ENCODE results near the gene OGN.

Gene OGN

DNA sequence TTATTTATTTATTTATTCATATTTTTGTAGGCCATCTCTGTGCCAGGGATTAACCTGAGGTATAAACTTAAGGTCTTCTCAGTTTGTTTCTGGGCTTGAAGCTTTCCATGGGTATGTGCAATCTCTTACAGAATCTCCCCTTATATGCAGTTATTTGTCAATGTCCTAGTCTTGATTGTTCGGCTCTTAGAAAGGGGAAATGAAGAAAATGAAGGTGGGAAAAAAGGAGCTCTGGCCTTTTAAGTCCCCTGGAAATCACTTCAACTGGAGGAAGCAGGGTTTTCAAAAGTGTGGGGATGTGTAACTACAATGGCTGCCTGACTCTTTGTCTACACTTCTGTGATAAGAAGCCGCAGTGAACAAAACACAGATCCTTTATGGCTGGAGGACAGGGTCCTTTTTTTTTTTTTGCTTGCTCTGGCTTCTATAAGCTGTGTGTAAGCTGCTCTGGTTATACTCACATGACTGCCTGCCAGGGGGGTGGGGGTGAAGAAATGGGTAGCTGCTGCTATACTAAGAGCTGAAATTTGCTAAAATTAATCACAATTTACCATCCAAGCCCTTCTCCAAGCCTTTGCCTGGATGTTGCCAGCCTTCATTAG, 44.9 kb downstream of the OGN start:
- no peak for DNase-seq (ENCODE audit: low read depth, low spot score)
- TF ChIP-seq, protein P1, sequence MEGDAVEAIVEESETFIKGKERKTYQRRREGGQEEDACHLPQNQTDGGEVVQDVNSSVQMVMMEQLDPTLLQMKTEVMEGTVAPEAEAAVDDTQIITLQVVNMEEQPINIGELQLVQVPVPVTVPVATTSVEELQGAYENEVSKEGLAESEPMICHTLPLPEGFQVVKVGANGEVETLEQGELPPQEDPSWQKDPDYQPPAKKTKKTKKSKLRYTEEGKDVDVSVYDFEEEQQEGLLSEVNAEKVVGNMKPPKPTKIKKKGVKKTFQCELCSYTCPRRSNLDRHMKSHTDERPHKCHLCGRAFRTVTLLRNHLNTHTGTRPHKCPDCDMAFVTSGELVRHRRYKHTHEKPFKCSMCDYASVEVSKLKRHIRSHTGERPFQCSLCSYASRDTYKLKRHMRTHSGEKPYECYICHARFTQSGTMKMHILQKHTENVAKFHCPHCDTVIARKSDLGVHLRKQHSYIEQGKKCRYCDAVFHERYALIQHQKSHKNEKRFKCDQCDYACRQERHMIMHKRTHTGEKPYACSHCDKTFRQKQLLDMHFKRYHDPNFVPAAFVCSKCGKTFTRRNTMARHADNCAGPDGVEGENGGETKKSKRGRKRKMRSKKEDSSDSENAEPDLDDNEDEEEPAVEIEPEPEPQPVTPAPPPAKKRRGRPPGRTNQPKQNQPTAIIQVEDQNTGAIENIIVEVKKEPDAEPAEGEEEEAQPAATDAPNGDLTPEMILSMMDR (IDR thresholded peaks at IDR 0.05; ENCODE audit: low read depth, low read length), result no peak
- H3K4me3 ChIP-seq (ENCODE audit: low read depth, low read length), result no peak overlapping the region
- in situ Hi-C loops (cut with HindIII; ENCODE audit: low sequenced_read_pairs), result no loop called here

- no peak for DNase-seq (ENCODE audit: low read depth, low spot score)
- in situ Hi-C loops (cut with HindIII; ENCODE audit: low sequenced_read_pairs), result no loop called here
- H3K4me3 ChIP-seq (ENCODE audit: low read depth, low read length), result no peak overlapping the region
- TF ChIP-seq, protein P1 (IDR thresholded peaks at IDR 0.05; ENCODE audit: low read depth, low read length), result no peak
Measured at GRCh38 chr9:92353051-92353450, 51.3 kb downstream of the OGN start.

DNA sequence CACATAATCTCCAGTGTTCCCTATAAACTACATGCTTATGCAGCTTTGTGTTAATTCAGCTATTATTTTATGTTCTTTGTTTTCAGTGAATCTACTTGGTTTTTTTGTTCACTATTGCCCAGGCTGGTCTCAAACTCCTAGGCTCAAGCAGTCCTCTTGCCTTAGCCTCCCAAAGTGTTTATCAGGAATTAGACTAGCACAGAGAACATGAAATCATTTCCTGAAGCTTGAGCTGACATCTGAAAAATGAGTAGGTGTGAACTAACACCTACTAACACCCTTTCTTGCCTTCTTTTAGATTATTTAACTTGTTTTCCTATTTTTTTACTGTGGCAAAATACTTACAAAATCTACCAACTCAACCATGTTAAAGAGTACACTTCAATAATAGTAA, 53.6 kb downstream of the OGN start:
- in situ Hi-C loops (cut with HindIII; ENCODE audit: low sequenced_read_pairs), result no loop called here
- no peak for DNase-seq (ENCODE audit: low read depth, low spot score)

DNA sequence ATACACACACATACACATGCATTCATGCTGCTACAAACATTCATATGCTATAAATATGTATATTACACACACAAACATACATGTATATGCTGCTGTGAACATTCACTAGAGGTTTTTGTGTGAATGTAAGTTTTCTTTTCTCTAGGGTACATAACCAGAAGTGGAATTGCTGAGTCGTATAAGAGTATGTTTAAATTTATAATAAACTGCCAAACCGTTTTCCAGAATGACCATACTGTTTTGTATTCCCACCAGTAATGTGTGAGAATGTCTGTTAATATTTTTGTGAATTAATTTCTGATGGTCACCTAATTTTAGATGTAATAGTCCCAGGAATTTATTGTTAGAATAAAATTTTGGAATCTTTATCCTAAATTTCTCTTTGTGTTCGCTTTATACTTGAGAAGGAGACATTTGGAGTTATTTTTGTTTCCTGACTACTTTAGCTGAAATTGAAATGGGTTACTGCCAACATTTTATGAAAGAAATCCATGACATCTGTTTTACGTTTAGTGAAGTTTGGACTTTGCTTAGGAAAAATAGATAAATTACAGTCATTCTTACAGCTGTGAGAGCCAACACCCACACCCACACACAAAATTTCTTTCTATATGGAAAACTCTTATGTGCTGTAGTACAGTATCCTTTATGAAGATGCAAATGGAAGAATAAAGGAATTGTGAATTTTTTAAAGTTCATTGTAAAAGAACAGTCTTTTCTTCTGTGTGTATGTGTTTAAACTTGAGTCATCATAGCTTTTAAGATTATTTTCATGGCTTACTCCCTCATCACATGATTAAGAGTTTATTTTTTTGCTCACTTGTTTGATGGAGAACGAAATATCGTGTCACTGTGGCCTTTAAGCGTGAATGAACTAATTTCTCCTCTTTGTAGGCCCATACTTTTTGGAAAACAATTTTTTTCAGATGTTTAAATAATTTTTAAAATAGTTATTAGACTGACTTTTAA, 54.3 kb downstream of the OGN start:
- in situ Hi-C loops (cut with HindIII; ENCODE audit: low sequenced_read_pairs), result no loop called here
- no peak overlapping the region for H3K4me3 ChIP-seq (ENCODE audit: low read depth, low read length)
- DNase-seq (ENCODE audit: low read depth, low spot score), result peak; percentile 65
- TF ChIP-seq, protein P1 (IDR thresholded peaks at IDR 0.05; ENCODE audit: low read depth, low read length), result no peak

More for the DNA sequence above, 53.6 kb downstream of the OGN start:
- TF ChIP-seq, protein P1 (IDR thresholded peaks at IDR 0.05; ENCODE audit: low read depth, low read length), result no peak
- no peak overlapping the region for H3K4me3 ChIP-seq (ENCODE audit: low read depth, low read length)

DNA sequence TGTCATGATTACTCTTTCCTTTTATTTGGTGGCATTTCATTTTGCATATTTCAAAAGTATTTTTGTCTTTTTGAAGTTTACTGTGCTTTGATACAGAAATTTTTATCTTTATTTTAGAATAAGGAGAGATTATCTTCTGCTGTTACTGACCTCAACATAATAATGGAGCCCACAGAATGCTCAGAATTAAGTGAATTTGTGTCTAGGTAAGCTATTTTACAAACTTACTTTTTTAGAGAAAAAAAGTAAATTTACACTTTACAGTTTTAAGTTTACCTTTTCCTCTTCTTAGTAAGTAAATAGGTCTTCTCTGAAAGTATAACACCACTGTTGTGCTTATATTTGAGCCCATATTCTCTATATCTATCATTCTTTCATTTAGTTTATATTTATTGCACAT, 58.8 kb downstream of the OGN start:
- no peak for DNase-seq (ENCODE audit: low read depth, low spot score)
- H3K4me3 ChIP-seq (ENCODE audit: low read depth, low read length), result no peak overlapping the region
- TF ChIP-seq, protein P1 (IDR thresholded peaks at IDR 0.05; ENCODE audit: low read depth, low read length), result no peak
- in situ Hi-C loops (cut with HindIII; ENCODE audit: low sequenced_read_pairs), result no loop called here

DNA sequence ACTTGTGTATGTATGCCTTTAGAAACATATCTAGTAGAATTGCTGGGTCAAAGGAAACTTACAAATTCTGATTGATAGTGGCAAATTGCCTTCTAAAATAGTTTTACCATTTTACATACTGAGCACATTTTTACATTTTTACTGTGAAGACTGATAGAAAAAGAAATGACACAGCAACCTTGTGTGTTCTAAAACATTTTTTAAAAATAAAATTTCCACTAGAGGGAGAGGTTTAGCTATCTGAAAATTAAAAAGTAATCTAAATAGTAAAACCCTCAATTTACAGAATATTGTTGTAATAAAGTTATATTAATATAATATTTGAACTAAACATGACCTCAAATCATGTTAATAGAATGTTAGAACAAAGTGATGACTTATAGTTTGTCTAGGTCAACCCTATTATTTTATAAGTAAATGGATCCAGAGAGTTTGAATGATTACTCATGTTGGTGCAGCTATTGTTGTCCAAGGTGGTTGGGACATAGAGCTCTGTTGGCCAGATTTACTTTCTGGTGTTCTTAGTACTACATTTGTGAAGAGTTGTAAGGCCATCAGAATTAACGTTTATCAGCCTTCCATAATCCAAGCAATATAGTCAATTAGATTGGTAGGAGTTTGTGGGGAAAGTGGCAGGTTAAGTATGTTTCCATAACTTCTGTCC, 61.4 kb downstream of the OGN start:
- DNase-seq (ENCODE audit: low read depth, low spot score), result peak; percentile 36
- in situ Hi-C loops (cut with HindIII; ENCODE audit: low sequenced_read_pairs), result no loop called here
- TF ChIP-seq, protein P1 (IDR thresholded peaks at IDR 0.05; ENCODE audit: low read depth, low read length), result peak; percentile 3
- no peak overlapping the region for H3K4me3 ChIP-seq (ENCODE audit: low read depth, low read length)
